ENCODE results near the gene RHOXF1. TPM values are rescaled to one million over a fixed set of nuclear protein-coding genes. Genes with fewer than 3 reads are reported as not detected.
"Not testable (repeated sequence)": the region's sequence is repeated elsewhere in the genome, so short reads cannot be mapped to it uniquely, and the experiment has no call there.

Gene RHOXF1
- total RNA-seq, 1 donor from 2014 or later: 0.67 TPM

DNA sequence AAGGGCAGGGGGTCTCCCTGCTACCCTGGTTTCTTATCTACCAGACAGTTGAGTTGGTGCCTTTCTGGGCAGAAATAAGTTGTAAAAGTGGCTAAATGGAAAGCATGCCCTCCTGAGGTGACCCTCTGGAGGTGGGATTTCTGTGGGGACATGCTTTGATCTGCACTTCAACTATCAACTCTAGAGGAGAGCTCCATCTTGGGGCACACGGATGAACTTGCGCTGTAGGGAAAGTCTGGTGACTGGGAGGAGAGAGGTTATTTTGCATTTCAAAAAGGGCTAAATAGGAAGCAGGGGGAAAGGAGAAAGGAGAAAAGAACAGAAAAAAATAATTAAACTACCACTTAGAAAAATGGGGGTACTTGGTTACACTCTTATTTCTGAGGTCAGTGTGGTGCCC is 25.5 kb downstream of the RHOXF1 start:
- no peak for DNase-seq (ENCODE audit: low spot score)
- intact Hi-C loops (cut with DNase I): no loop called here
- no peak for ATAC-seq

DNA sequence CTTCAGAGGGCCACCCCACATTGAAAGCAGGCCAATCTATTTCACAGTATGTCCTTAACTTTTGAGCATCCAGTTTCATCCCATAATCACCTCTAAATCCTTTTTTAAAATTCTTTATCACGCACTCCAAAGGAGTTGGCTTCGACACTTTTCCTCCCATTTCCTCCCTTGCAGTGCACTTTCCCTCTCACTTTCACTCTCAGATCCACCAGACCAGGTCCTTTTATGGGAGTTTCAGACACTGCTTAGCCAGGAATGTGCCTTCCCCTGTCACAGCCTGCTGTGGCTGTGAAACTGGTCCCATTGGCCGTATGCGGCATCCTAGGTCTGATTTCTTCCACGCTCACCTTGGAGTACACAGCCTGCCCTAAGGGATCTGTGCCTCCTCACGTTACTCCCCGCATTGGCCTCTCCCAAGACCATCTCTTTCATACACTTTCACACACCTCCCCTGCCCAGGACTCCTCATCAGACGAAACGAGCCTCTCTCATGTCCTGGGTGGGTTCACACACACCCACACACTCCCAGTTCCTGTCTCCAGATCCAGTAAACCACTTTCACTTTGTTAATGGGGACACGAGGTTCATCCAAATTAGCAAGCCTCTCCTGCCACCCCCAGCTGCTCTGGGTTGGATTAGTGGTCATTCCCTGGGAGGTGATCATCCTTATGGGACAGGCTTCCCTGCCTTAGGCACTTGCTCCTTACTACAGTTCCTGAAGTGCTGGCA is 28.3 kb downstream of the RHOXF1 start:
- no peak for DNase-seq (ENCODE audit: low spot score)
- intact Hi-C loops (cut with DNase I): no loop called here
- ATAC-seq: no peak

DNA sequence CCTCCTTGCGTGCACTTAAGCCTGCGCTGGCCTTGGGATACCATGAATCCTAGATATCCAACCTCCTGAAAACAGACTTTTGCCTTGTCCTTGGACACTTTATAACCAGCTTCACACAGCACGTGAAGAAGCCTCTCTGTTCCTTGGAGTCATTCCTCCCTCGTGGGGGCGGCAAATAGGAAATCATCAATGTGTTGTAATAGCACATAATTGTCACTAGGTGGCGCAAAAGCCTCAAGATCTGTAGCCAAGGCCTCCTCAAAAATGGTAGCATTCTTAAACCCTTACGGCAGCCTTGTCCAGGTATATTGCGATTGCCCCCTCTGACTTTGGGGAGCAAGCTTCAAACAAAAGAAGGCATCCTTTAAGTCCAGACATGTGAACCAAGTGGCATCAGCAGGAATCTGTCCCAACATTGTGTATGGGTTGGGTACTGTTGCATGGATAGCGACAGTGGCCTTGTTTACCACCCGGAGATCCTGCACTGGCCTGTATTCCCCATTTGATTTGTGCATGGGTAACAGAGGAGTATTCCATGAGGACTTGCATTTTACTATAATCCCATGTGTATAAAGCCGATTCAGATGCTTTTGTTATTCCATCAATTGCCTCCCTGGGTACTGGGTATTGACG is 30.0 kb downstream of the RHOXF1 start:
- ATAC-seq: peak; percentile 56
- intact Hi-C loops (cut with DNase I); DNase-seq (ENCODE audit: low spot score): not testable (repeated sequence)

- DNase-seq (ENCODE audit: low spot score); ATAC-seq; intact Hi-C loops (cut with DNase I): not testable (repeated sequence)
These were observed 38.1 kb downstream of the RHOXF1 start, which contains the start of gene RHOXF2B for GRCh38 chrX:120077590-120077989. RHOXF2B (minus strand) TSS chrX:120077690; CDS start chrX:120077552, 138 bp downstream.

DNA sequence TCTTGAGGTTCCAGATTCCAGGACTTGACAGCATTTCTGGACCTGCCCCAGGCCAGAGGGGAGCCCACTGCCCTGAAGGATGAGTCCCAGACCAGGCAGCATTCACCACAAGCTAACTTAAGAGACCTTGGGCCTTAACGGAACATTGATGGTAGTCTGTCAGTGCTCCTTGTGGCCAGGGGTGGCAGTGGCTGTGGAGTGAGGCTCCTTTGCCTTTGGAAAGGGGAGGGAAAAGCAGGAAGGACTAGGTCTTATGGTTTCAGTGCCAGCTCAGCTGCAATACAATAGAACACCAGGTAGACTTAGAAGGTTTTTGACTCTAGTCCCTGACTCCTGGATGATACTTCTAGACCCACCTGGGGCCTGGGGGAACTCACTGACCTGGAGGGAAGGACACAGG is 49.5 kb downstream of the RHOXF1 start:
- intact Hi-C loops (cut with DNase I); ATAC-seq; DNase-seq (ENCODE audit: low spot score): not testable (repeated sequence)

Other genes starting within 250 kb of the RHOXF1 start
- 8.8 TPM for gene RNF113A, start 244.2 kb downstream of the RHOXF1 start, total RNA-seq
- gene NDUFA1, start 244.1 kb downstream of the RHOXF1 start, total RNA-seq: 57.5 TPM
- not detected for gene AKAP14, start 220.0 kb downstream of the RHOXF1 start, total RNA-seq
- gene NKAP, start 172.2 kb downstream of the RHOXF1 start, total RNA-seq: 9.6 TPM
- not detected for gene RHOXF2B, start 38.2 kb downstream of the RHOXF1 start, total RNA-seq
- gene RHOXF2, start 42.7 kb upstream of the RHOXF1 start, total RNA-seq: not detected
- gene ZBTB33, start 134.9 kb upstream of the RHOXF1 start, total RNA-seq: 11.1 TPM
- 16.4 TPM for gene TMEM255A, start 195.5 kb upstream of the RHOXF1 start, total RNA-seq
- gene ATP1B4, start 246.2 kb upstream of the RHOXF1 start, total RNA-seq: not detected

Data from sciatic nerve (tissue), 2 donors.